OCI-LY3 (cell line): ENCODE data around the gene CDH4.

Experiments used
- H2AFZ ChIP-seq: fragments of 200-600, 300-600 bp; shearing (Covaris generic); 2 replicates; pipeline ENCODE4 v1.6.0; 2014; ENCODE audit warnings: antibody characterized with exemption, low read depth, low read length
- H3K27ac ChIP-seq: fragments of 200-600, 300-600 bp; sonication (generic); 2 replicates; pipeline ENCODE4 v1.5.1; 2014; ENCODE audit warnings: mild to moderate bottlenecking, low read length, moderate library complexity, mixed read lengths
- H3K27me3 ChIP-seq: fragments of 200-600, 300-600 bp; sonication (generic); 2 replicates; pipeline ENCODE4 v1.6.1; 2014; ENCODE audit warnings: low read depth, low read length, mixed read lengths
- H3K36me3 ChIP-seq: fragments of 200-600, 300-600 bp; sonication (generic); replicated peaks from 2 replicates; pipeline ENCODE3; 2014; ENCODE audit warnings: low read depth, low read length, mixed read lengths
- H3K4me1 ChIP-seq: fragments of 300-600, 200-600 bp; sonication (generic); 2 replicates; pipeline ENCODE4 v1.6.1; 2014; ENCODE audit warnings: low read length, mixed read lengths
- H3K4me2 ChIP-seq: fragments of 200-600, 300-600 bp; sonication (generic); 2 replicates; pipeline ENCODE4 v1.6.1; 2014; ENCODE audit warnings: low read length, mixed read lengths
- H3K4me3 ChIP-seq: fragments of 300-600, 200-600 bp; sonication (generic); 2 replicates; pipeline ENCODE4 v1.5.1; 2014; ENCODE audit warnings: antibody characterized with exemption, mild to moderate bottlenecking, low read length, moderate library complexity
- H3K79me2 ChIP-seq: fragments of 300-600, 200-600 bp; shearing (Covaris generic); 2 replicates; pipeline ENCODE4 v1.6.1; 2014; ENCODE audit warnings: mild to moderate bottlenecking, low read length, mixed read lengths
- H3K9ac ChIP-seq: fragments of 300-600, 200-600 bp; shearing (Covaris generic); 2 replicates; pipeline ENCODE4 v1.6.0; 2014; ENCODE audit warnings: mild to moderate bottlenecking, low read length, moderate library complexity
- H3K9me3 ChIP-seq: fragments of 200-600, 300-600 bp; shearing (Covaris generic); 2 replicates; pipeline ENCODE4 v1.6.1; 2014; ENCODE audit warnings: low read length, mixed read lengths; ENCODE audit not compliant: insufficient read depth
- H4K20me1 ChIP-seq: fragments of 200-600, 300-600 bp; sonication (generic); 2 replicates; pipeline ENCODE4 v1.6.1; 2016; ENCODE audit warnings: low read length, mixed read lengths; ENCODE audit not compliant: insufficient read depth
- CTCF ChIP-seq: fragments of 200-600, 300-600 bp; sonication (generic); IDR thresholded peaks from 2 replicates; pipeline ENCODE4 v1.5.1; 2014; ENCODE audit warnings: antibody characterized with exemption, low read length, low read depth
- EZH2phosphoT487 ChIP-seq: fragments of 200-600 bp; shearing (Covaris generic); IDR thresholded peaks from 2 replicates; pipeline ENCODE4 v1.6.1; 2018; ENCODE audit warnings: antibody characterized with exemption, mixed run types, low read depth

Gene CDH4

GRCh38 chr20:61663521-61664425, 411.7 kb downstream of the CDH4 start:
- Histone ChIP-seq H3K9ac (no peak overlapping the region), H3K4me1 (no peaks in the 10 kb centered on the region), H3K9me3 (no peaks in the 10 kb centered on the region), H3K79me2 (no peaks in the 10 kb centered on the region), H3K4me2 (no peak overlapping the region), H3K4me3 (no peak overlapping the region), H3K27me3 (no peaks in the 10 kb centered on the region), H3K27ac (no peak overlapping the region), H3K36me3 (no peaks in the 10 kb centered on the region), H4K20me1 (no peaks in the 10 kb centered on the region), H2AFZ (no peak overlapping the region)
- no peak for TF ChIP-seq CTCF
- TF ChIP-seq EZH2phosphoT487: no peak

GRCh38 chr20:61664556-61665320, 412.7 kb downstream of the CDH4 start:
- Histone ChIP-seq H3K9me3 (no peaks in the 10 kb centered on the region), H3K4me1 (no peaks in the 10 kb centered on the region), H3K4me2 (no peak overlapping the region), H4K20me1 (no peaks in the 10 kb centered on the region), H3K36me3 (no peaks in the 10 kb centered on the region), H3K9ac (no peak overlapping the region), H2AFZ (no peak overlapping the region), H3K4me3 (no peak overlapping the region), H3K79me2 (no peaks in the 10 kb centered on the region), H3K27me3 (no peaks in the 10 kb centered on the region), H3K27ac (no peak overlapping the region)
- no peak for TF ChIP-seq CTCF
- TF ChIP-seq EZH2phosphoT487: no peak

- Histone ChIP-seq H3K36me3 (no peaks in the 10 kb centered on the region), H3K4me2 (no peak overlapping the region), H4K20me1 (no peaks in the 10 kb centered on the region), H3K4me3 (no peak overlapping the region), H2AFZ (no peak overlapping the region), H3K9ac (no peak overlapping the region), H3K9me3 (no peaks in the 10 kb centered on the region), H3K79me2 (no peaks in the 10 kb centered on the region), H3K27ac (no peak overlapping the region), H3K4me1 (no peaks in the 10 kb centered on the region), H3K27me3 (no peaks in the 10 kb centered on the region)
- TF ChIP-seq EZH2phosphoT487 (no peak), CTCF (no peak)
Measured at GRCh38 chr20:61665528-61666470, 413.7 kb downstream of the CDH4 start.
